ENCODE data around the gene SLC34A2. TPM values are rescaled to one million over a fixed set of nuclear protein-coding genes. Genes with fewer than 3 reads are reported as not detected.
"Not testable (repeated sequence)": the region's sequence is repeated elsewhere in the genome, so short reads cannot be mapped to it uniquely, and the experiment has no call there.

Gene SLC34A2
- polyA plus RNA-seq, 4 donors: 0.85 to 35.3 (median 24.2) TPM

DNA sequence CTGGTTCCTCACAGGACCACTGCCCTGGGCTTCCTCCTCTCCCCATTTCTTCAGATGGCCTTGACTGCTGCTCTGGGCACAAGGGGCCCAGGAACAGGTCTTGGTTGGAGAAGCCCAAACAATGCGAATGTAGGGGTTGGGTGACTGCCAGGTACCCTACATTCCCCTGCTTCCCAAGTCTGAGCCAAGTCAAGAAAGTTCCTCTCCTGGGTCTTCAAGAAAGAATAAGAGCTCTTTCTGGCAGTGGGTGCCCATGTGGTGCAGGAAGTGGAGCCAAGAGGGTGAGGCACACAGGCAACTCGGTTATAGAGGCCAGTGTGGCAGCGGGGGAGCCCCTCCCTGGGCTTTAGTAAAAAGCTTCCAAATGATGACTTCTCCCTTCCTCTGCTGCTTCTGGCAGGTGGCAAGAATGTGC lies 2.7 kb downstream of the SLC34A2 start:
- no peak for DNase-seq (ENCODE audit: low read depth in 4 of 4, low spot score in 3 of 4)

DNA sequence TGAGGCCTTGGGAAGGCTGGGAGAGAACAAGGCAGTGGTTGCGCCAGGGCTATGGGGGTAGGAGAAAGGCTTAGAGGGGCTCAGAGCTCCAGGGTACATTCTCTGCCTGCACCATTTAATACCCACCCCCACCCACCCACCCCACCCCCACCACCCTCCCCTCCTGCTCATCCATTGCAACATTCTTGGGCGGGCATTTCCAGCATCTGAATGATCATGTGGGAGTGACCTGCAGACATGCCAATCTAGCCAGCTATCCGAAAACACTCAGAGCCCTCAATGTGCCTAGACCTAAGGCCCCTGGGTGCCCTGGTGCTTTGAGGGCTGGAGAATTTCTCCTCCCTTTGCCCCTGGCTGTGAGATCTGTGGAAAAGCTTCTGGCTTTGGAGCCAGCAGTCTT lies 3.1 kb downstream of the SLC34A2 start:
- DNase-seq (ENCODE audit: low read depth in 4 of 4, low spot score in 3 of 4): no peak

DNA sequence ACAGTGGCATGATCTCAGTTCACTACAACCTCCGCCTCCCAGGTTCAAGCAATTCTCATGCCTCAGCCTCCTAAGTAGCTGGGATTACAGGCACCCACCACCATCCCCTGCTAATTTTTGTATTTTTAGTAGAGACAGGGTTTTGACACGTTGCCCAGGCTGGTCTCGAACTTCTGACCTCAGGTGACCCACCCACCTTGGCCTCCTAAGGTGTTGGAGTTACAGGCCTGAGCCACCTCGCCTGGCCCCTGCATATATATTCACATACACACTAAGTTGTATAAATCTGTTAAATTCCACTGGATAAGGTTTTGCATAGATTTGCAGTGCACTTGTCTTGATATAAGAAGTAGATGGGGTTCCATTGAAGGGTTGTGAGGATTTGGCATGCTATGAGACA lies 5.8 kb downstream of the SLC34A2 start:
- DNase-seq (ENCODE audit: low read depth in 4 of 4, low spot score in 3 of 4): not testable (repeated sequence)

DNA sequence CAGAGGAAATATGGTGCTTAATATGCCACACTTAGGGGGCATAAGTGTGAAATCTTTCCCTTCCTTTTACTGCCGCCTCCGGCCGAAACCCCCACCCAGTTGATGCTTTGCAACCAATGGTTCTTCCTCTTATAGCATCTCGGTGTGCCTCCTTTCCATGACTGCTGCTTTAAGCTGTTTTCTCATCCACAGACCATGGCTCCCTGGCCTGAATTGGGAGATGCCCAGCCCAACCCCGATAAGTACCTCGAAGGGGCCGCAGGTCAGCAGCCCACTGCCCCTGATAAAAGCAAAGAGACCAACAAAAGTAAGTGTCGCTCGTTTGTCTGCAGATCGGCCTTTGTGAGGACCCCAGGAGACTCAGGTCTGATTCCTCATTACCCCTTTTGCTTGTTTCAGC lies 6.7 kb downstream of the SLC34A2 start:
- no peak for DNase-seq (ENCODE audit: low read depth in 4 of 4, low spot score in 3 of 4)

DNA sequence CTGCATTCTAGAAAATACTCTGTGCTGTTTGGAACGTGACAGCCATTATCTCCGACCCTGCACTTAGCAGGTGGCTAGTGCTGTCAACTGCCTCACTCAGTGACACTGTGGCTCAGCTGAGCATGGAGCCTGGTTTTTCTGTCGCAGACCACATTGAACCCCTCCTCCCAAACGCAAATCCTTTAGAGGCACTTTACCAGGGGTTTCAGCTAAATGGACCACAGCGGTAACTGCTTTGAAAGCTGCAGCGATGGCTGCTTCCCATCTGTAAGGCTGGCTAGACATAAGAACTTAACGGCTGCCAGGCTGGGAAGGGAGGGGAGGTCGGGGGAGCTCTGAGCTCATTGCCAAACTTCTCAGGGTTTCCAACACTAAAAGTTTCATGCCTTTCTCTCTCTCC lies 8.1 kb downstream of the SLC34A2 start:
- no peak for DNase-seq (ENCODE audit: low read depth in 4 of 4, low spot score in 3 of 4)

DNA sequence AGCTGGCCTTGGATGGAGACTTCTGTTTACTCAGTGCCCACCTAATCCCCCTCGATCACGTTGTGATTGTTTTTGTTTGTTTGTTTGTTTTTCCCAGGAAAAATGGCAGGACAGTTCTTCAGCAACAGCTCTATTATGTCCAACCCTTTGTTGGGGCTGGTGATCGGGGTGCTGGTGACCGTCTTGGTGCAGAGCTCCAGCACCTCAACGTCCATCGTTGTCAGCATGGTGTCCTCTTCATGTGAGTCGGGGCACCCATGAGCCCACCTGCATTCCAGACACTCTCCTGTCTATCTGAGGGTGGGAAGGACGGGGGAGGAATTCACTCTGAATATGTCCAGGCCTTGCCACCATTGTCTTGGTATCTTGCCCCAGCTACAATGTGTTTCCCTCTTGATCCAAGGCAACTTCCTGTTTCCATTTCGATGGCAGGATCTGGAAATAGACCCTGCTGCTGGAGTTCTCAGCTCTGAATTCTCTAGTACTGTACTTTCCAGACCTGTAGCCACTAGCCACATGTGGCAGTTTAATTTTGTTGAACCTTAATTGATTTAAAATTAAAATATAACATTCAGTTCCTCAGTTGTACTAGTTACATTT lies 10.5 kb downstream of the SLC34A2 start:
- DNase-seq (ENCODE audit: low read depth in 4 of 4, low spot score in 3 of 4): no peak

DNA sequence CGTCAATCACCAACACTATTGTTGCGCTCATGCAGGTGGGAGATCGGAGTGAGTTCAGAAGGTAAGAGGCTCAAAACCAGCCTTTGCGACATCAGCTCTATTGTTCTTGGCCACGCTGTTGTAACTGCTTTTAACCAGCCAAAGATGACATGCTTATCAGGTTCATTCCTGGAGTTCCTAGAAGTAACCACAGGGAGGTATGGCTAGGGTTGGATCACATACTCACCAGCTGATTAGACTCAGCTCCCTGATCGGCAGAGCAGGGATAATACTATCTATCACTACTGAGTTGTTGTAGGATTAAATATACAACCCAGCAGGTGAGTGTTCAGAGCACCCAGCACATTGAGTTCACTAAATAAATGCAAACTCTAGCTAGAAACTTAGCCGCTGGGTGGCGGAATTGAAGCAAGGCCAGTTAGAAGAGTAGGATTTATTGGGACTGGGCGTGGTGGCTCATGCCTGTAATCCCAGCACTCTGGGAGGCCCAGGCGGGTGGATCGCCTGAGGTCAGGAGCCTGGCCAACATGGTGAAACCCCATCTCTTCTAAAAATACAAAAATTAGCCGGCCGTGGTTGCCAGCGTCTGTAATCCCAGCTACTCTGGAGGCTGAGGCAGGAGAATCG lies 12.4 kb downstream of the SLC34A2 start:
- DNase-seq (ENCODE audit: low read depth in 4 of 4, low spot score in 3 of 4): no peak

DNA sequence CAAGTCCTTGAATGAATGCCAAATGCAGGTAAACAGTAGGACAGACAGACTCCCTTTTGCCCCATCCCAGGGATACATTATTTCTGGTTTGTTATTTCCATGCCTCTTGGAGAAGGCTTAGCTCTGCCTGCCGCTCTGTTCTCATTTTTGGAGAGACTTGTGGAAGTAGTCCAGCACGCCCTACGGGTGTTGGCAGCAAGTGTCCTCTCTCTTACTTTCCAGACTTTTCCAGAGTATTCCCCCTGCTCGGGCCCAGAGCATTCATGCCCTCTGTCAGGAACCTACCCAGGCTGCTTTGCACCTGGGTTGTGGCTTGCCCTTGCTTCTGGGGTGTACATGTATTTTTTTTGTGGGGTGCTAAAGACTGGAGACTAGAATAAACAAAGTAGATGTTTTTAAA lies 15.3 kb downstream of the SLC34A2 start:
- DNase-seq (ENCODE audit: low read depth in 4 of 4, low spot score in 3 of 4): no peak

DNA sequence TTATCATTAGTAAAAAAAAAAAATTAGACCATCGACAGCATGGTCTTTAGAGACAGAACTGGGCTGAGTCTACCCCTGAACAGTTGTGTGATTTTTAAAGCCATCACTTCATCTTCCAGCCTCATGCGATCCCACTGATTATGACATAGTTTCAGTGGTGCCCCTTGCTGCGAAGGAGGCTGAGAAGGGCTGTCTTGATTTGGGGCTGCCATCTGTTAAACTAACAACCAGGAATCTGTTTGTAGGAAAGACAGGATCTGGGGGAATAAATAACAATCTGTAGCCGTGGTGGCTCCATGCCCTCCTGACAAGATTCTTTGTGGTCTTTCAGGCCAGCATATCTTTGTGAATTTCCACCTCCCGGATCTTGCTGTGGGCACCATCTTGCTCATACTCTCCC lies 17.1 kb downstream of the SLC34A2 start:
- no peak for DNase-seq (ENCODE audit: low read depth in 4 of 4, low spot score in 3 of 4)

DNA sequence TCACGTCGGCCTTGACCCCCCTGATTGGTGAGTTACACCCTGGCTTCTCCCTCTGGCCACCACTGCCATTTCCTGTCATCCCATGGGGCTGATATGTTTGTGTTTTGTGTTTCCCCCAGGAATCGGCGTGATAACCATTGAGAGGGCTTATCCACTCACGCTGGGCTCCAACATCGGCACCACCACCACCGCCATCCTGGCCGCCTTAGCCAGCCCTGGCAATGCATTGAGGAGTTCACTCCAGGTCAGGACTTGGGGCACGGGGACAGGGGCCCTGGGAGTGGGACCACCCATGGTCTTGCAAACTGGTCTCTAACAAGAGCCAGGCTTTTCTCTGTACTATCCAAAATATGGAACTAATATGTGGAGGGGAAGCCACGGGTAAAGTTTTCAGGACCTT lies 18.7 kb downstream of the SLC34A2 start:
- DNase-seq (ENCODE audit: low read depth in 4 of 4, low spot score in 3 of 4): no peak

DNA sequence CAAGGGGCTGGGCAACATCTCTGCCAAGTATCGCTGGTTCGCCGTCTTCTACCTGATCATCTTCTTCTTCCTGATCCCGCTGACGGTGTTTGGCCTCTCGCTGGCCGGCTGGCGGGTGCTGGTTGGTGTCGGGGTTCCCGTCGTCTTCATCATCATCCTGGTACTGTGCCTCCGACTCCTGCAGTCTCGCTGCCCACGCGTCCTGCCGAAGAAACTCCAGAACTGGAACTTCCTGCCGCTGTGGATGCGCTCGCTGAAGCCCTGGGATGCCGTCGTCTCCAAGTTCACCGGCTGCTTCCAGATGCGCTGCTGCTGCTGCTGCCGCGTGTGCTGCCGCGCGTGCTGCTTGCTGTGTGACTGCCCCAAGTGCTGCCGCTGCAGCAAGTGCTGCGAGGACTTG lies 20.6 kb downstream of the SLC34A2 start:
- no peak for DNase-seq (ENCODE audit: low read depth in 4 of 4, low spot score in 3 of 4)

DNA sequence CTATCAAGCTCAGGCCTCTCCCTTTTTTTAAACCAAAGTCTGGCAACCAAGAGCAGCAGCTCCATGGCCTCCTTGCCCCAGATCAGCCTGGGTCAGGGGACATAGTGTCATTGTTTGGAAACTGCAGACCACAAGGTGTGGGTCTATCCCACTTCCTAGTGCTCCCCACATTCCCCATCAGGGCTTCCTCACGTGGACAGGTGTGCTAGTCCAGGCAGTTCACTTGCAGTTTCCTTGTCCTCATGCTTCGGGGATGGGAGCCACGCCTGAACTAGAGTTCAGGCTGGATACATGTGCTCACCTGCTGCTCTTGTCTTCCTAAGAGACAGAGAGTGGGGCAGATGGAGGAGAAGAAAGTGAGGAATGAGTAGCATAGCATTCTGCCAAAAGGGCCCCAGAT lies 21.5 kb downstream of the SLC34A2 start:
- DNase-seq (ENCODE audit: low read depth in 4 of 4, low spot score in 3 of 4): no peak

DNA sequence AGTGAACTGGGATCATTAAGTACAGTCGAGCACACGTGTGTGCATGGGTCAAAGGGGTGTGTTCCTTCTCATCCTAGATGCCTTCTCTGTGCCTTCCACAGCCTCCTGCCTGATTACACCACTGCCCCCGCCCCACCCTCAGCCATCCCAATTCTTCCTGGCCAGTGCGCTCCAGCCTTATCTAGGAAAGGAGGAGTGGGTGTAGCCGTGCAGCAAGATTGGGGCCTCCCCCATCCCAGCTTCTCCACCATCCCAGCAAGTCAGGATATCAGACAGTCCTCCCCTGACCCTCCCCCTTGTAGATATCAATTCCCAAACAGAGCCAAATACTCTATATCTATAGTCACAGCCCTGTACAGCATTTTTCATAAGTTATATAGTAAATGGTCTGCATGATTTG lies 22.3 kb downstream of the SLC34A2 start:
- DNase-seq (ENCODE audit: low read depth in 4 of 4, low spot score in 3 of 4): no peak

DNA sequence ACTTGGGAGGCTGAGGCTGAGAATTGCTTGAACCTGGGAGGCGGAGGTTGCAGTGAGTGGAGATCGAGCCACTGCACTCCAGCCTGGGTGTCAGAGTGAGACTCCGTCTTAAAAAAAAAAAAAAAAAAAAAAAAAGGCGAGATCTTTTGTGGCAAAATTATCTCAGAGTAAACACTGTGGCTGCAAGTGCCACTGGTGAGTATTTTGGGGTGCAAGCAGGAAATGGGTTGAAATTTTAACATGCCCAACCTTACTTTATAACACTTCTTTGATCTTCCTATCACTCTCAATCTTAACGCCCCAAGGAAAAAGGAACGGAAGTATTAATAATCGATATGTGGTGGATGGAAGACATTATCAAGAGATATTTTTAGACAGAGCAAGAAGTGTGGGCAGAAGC lies 32.1 kb downstream of the SLC34A2 start:
- DNase-seq (ENCODE audit: low read depth in 4 of 4, low spot score in 3 of 4): no peak

DNA sequence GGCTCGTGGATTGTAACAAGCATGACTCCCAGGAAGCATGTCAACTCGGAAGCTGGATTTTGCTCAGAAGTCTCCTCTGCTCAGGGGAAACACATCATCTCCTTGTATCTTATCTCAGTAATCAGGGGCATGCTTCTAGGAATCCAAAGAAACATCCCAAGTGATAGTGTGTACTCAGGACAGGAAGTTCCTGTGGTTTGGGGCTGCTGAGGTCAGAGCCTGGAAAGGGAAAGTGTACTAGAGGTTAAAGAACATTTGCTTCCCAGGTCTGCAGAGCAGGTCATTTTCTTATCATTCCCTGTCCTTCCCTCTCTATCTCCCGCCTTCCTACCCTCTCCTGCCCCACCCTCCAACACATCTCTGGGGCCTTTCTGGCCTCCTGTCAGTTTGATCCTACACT lies 38.8 kb downstream of the SLC34A2 start:
- DNase-seq (ENCODE audit: low read depth in 4 of 4, low spot score in 3 of 4): no peak

DNA sequence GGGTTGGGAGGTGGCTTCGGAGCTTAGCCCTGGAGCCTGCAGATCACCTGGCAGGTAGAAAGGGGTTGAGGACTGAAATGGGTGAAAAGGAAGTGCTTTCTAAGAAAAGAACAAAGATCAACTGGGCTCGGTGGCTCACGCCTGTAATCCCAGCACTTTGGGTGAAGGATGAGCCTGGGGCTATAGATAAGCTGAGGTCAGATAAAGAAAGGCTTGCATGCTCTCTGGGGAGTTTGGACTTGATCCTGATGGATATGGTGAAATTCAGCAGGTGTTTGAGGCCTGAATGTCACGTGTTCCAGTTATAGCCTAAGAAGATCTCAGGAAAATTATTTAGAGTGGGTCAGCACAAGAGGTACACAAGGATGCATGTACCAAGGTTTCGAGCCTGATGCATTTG lies 40.8 kb downstream of the SLC34A2 start:
- no peak for DNase-seq (ENCODE audit: low read depth in 4 of 4, low spot score in 3 of 4)

DNA sequence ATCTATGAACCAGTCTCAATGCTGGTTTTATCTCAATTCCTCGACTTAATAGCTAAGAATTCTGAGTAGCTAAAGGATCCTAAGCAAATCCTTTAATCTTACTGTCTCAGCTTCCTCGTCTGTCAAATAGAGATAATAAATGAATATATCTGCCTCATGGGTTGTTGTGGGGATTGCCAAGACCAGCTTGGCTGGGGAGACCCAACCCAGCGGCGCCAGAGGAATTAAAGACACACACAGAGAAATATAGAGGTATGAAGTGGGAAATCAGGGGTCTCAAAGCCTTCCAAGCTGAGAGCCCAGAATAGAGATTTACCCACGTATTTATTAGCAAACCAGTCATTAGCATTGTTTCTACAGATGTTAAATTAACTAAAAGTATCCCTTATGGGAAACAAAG lies 41.9 kb downstream of the SLC34A2 start:
- no peak for DNase-seq (ENCODE audit: low read depth in 4 of 4, low spot score in 3 of 4)

DNA sequence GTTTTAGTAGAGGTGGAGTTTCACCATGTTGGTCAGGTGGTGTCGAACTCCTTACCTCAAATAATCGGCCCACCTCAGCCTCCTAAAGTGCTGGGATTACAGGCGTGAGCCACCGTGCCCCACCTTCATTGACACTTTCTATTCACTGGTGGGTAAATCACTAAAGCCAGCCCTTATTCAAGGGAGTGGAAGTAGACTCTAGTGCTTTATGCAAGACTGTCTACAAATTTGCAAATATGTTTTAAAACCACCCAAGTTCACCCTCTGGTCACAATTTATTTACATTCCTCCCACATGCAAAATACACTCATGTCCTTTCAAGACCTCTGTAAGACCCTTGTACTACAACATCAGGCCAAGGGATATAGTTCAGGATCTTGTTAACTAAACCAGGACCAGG lies 45.0 kb downstream of the SLC34A2 start:
- DNase-seq (ENCODE audit: low read depth in 4 of 4, low spot score in 3 of 4): no peak

DNA sequence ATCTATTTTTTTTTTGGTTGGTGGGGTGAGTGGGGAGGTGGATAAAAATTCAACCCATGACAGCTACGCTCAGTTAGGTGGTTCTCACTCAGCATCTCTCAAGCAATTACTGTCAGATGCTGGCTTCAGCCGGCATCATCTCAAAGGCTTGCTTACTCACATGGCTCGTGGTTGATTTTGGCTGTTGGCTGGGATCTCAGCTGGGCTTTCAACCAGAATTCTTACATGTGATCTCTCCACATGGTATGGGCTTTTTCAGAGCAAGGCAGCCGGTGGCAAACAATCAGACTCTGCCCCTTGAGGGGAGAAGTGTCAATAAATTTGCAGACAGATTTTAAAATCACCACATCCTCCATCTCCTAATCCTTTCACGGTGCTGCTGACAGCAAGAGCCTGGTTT lies 47.2 kb downstream of the SLC34A2 start:
- DNase-seq (ENCODE audit: low read depth in 4 of 4, low spot score in 3 of 4): no peak

DNA sequence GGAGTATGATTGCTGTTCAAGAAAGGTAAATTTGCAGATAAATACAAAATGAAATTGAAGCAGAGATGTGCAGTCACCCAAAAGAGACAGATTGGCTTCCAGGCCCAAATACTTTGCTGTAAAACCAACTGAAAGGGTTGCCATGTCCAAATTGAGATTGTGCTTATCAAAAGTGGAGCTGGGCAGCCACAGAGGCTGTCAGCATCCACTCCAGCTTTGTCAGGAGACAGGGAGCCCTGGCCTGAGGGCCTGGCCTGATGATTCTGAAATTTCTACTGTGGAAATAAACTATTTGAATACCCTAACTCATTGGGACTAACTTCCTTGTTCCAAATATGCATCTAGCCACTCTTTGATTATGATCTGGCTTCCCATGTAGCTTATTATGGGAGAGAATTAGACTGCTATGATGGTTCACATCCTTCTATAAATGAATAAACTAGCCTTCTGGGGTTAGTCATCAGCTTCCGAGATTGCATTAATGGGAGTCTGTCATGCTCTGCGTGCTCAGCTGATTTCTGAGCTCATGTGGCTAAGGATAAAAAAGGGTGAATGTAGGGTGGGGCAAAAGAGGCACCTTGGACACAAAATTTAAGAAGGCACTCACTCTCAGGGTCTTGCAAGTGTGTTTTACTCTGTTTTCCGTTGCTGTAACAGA lies 48.2 kb downstream of the SLC34A2 start:
- no peak for DNase-seq (ENCODE audit: low read depth in 4 of 4, low spot score in 3 of 4)

DNA sequence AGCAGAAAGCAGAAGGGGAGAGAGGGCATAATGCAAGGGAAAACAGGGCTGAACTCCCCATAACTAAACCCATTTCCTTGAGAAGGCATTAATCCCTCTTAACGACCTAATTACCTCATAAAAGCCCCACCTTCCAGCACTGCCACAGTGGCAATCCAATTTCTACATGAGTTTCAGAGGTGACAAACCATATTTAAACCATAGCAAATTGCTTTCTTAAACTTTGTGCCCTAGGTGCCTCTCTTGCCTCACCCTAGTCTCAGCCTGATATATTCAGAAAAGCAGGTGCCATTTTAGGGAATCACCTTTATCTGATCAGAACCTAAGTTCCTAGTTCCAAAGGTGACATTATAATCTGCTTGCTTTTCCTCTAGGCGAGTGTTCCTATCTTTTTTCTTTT lies 48.9 kb downstream of the SLC34A2 start:
- no peak for DNase-seq (ENCODE audit: low read depth in 4 of 4, low spot score in 3 of 4)

DNA sequence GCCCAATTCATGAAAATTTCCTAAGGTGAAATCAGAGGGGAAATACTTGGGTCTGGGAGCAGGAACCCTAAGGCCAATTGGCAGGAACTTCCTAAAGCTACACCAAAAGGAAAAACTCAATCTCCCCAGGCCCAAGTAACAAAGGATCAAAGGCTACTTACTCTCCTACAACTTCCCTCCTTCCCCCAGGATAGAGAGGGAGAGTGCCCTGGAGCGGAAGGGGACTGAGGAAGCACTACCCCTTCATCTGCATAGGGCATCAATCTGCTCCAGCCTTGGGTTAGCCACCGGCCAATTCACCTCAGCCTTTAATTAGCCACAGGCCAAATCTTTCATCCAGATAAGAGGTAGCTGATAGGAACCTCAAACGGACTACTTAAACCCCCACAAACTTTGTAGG lies 55.0 kb downstream of the SLC34A2 start:
- DNase-seq (ENCODE audit: low read depth in 4 of 4, low spot score in 3 of 4): no peak
